ENCODE results near the gene MRPS31.
"Not testable (repeated sequence)": the region's sequence is repeated elsewhere in the genome, so short reads cannot be mapped to it uniquely, and the experiment has no call there.

Gene MRPS31

GRCh38 chr13:40789275-40790153, 18.5 kb upstream of the MRPS31 start, which contains the start of gene SLC25A15:
Gene SLC25A15, plus strand, starts transcription at chr13:40789611. Its CDS starts 3,616 bp downstream, at chr13:40793227.
- DNase-seq = peak; percentile 83

GRCh38 chr13:40788540-40789274, 17.7 kb upstream of the MRPS31 start:
- DNase-seq = not testable (repeated sequence)

GRCh38 chr13:40787062-40787461, 16.1 kb upstream of the MRPS31 start:
- no peak for DNase-seq

GRCh38 chr13:40786568-40786996, 15.6 kb upstream of the MRPS31 start:
- DNase-seq = no peak

GRCh38 chr13:40784540-40784939, 13.6 kb upstream of the MRPS31 start:
- no peak for DNase-seq

- not testable (repeated sequence) for DNase-seq
Observed at GRCh38 chr13:40782971-40783370, 12.0 kb upstream of the MRPS31 start.

GRCh38 chr13:40781717-40782116, 10.7 kb upstream of the MRPS31 start:
- no peak for DNase-seq

- DNase-seq = no peak
Observed at GRCh38 chr13:40780822-40781401, 9.9 kb upstream of the MRPS31 start.

- no peak for DNase-seq
Observed at GRCh38 chr13:40779796-40780285, 8.9 kb upstream of the MRPS31 start.

GRCh38 chr13:40779049-40779448, 8.1 kb upstream of the MRPS31 start:
- no peak for DNase-seq

GRCh38 chr13:40777809-40778175, 6.8 kb upstream of the MRPS31 start:
- DNase-seq = no peak

- peak; percentile 42 for DNase-seq
Observed at GRCh38 chr13:40777166-40777808, 6.3 kb upstream of the MRPS31 start.

- no peak for DNase-seq
Observed at GRCh38 chr13:40776681-40777165, 5.7 kb upstream of the MRPS31 start.

- DNase-seq = no peak
Observed at GRCh38 chr13:40776232-40776631, 5.2 kb upstream of the MRPS31 start.

GRCh38 chr13:40774672-40775071, 3.7 kb upstream of the MRPS31 start:
- DNase-seq = no peak

GRCh38 chr13:40772765-40773473, 1.9 kb upstream of the MRPS31 start:
- DNase-seq = no peak

GRCh38 chr13:40770609-40770933, 419 bp downstream of the MRPS31 start:
- no peak for DNase-seq

GRCh38 chr13:40769970-40770369, 1.0 kb downstream of the MRPS31 start:
- DNase-seq = no peak

GRCh38 chr13:40765602-40766001, 5.4 kb downstream of the MRPS31 start:
- no peak for DNase-seq

GRCh38 chr13:40764587-40765403, 6.2 kb downstream of the MRPS31 start:
- DNase-seq = no peak

- DNase-seq = no peak
Observed at GRCh38 chr13:40762849-40763248, 8.1 kb downstream of the MRPS31 start.
